GM13977 (cell line): ENCODE measurements around the gene ADAM15.

Source experiments
- DNase-seq: peaks from one replicate; pipeline ENCODE4 v3.0.0; 2012; ENCODE audit warnings: low spot score
- in situ Hi-C: fragments of 300-500 bp; cut with MboI; formaldehyde crosslinking; loops from one replicate; pipeline ENCODE4 v1.12.0; 2022; ENCODE audit warnings: low sequenced_read_pairs, low pct_unique_long_range_greater_than_20kb, mixed read lengths, inconsistent platforms; ENCODE audit not compliant: unreplicated experiment
- TF ChIP-seq, protein P1 (sequence below): IDR thresholded peaks from 2 replicates; pipeline ENCODE4 v1.5.1; 2012; ENCODE audit warnings: mild to moderate bottlenecking, control low read depth; ENCODE audit not compliant: insufficient read depth; ENCODE audit errors: extremely low read depth, missing control alignments

The ADAM15 gene

DNA sequence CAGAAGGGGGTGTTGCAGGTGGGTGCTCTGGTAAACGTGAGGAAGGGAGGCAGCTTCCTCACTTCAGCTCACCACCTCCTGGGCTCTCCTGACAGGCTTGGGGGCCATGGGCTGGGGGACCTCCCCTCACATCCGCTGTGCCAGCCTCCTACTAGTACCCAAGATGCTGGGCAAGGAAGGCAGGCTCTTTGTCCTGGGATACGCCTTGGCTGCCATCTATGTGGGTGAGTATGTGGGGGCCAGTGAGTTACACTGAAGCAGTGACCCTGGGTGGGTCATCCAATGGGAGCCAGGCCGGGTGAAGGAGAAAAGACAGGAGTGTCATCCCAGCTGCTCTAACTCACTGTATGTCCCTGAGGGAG, 11.8 kb upstream of the ADAM15 start:
- in situ Hi-C loops: no loop called here
- TF ChIP-seq, protein P1, sequence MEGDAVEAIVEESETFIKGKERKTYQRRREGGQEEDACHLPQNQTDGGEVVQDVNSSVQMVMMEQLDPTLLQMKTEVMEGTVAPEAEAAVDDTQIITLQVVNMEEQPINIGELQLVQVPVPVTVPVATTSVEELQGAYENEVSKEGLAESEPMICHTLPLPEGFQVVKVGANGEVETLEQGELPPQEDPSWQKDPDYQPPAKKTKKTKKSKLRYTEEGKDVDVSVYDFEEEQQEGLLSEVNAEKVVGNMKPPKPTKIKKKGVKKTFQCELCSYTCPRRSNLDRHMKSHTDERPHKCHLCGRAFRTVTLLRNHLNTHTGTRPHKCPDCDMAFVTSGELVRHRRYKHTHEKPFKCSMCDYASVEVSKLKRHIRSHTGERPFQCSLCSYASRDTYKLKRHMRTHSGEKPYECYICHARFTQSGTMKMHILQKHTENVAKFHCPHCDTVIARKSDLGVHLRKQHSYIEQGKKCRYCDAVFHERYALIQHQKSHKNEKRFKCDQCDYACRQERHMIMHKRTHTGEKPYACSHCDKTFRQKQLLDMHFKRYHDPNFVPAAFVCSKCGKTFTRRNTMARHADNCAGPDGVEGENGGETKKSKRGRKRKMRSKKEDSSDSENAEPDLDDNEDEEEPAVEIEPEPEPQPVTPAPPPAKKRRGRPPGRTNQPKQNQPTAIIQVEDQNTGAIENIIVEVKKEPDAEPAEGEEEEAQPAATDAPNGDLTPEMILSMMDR: no peak
- no peak for DNase-seq

DNA sequence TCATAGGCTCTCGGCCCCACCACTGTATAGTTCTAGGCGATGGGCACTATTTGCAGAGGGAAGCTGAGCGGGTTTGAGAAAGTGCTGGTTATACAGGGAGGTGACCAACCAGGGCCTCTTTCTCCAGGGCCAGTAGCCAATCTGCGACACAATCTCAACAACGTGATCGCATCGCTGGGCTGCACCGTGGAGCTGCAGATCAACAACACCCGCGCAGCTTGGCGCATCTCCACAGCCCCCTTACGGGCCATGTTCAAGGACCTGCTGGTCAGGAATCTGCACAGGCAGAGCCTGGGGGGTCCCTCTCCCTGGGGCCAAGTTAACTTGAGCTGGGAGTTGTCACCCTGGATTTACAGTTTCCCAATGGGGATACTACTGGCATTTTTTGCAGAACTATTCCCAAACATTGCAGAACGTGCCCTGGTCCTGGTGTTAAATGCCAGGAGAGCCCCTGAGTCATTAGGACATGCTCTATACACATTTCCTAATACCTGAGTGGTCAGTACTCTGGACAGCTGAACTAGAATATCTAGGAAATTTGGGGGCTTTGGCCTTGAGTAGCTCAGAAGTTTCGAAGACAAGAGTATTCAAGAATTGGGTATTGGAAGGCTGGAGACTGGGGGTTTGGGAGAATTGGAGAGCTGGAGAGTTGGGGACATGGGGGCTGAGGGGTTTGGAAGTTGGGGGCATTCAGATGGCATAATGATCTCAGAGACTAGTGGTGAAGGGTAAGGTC, 10.6 kb upstream of the ADAM15 start:
- in situ Hi-C loops: no loop called here
- TF ChIP-seq, protein P1: no peak
- no peak for DNase-seq

DNA sequence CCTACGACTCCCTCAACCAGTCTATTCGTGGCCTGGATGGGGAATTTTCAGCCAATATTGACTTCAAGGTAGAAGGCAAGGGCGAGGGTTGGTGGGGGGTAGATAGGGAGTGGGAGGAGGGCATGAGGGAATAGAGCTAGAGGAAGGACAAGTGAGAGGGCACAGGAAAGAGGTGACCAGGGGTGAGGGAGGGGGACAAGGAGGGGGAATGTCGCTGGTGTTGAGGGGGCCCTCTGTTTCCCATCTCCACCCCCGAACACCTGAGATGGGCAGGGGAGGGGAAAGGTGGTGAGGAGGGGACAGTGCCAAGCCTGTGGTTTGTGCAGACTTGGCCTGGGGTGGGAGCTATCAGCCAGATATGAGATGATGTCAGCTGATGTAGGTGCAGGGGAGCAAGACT, 8.3 kb upstream of the ADAM15 start:
- DNase-seq: no peak
- in situ Hi-C loops: no loop called here
- TF ChIP-seq, protein P1: no peak

DNA sequence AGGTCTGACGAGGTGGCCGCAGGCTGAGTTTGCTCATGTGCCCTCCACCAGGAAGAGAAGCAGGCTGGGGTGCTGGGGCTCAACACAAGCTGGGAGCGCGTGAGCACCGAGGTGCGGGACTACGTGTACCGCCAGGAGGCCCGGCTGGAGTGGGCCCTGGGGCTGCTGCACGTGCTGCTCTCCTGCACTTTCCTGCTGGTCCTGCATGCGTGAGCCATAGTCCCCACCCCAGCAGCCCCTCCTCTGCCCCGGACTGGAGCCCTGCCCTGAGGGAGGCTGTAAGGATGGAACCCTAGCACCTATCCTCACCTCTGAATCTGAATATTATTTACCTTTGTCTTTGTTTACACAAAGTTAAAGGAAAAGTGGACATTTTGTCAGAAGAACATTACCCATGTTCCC, 7.8 kb upstream of the ADAM15 start:
- TF ChIP-seq, protein P1: no peak
- no peak for DNase-seq
- in situ Hi-C loops: no loop called here

DNA sequence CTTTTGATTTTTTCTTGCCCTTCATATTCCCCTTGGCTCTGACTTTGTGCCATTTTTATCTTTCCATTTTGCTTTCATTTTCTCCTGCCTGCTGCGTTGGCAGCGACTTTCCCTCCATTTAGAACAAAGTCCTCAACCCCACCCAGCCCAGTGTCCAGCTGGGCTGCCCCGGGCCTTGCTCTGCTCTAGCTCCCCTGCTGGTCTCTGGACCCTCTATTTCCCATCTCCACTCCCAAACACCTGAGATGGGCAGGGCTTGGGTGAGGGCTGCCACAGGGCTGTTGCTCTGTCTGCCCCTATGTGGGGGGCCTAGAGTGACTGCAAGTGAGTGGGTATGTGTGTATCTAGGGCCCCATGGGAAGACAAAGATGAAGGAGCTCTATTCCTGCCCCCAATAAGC, 7.3 kb upstream of the ADAM15 start:
- DNase-seq: no peak
- TF ChIP-seq, protein P1: no peak
- in situ Hi-C loops: no loop called here

DNA sequence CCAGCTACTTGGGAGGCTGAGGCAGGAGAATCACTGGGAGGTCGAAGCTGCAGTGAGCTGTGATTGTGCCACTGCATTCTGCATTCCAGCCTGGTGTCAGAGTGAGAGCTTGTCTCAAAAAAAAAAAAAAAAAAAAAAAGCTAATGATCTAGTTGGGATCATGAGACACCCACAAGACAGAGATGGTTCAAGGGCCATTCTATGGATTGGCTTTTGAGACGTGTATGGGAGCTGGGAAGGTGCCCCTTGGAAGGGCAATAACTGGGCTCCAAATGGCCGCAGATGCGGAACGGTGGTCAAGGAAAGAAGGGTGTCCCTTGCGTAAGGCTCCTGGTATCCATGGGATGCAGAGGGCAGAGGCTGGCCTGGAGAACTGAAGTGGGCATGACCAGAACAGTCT, 6.8 kb upstream of the ADAM15 start:
- no peak for DNase-seq
- in situ Hi-C loops: no loop called here
- TF ChIP-seq, protein P1: no peak
